ENCODE data around the gene INSC.

Gene INSC

DNA sequence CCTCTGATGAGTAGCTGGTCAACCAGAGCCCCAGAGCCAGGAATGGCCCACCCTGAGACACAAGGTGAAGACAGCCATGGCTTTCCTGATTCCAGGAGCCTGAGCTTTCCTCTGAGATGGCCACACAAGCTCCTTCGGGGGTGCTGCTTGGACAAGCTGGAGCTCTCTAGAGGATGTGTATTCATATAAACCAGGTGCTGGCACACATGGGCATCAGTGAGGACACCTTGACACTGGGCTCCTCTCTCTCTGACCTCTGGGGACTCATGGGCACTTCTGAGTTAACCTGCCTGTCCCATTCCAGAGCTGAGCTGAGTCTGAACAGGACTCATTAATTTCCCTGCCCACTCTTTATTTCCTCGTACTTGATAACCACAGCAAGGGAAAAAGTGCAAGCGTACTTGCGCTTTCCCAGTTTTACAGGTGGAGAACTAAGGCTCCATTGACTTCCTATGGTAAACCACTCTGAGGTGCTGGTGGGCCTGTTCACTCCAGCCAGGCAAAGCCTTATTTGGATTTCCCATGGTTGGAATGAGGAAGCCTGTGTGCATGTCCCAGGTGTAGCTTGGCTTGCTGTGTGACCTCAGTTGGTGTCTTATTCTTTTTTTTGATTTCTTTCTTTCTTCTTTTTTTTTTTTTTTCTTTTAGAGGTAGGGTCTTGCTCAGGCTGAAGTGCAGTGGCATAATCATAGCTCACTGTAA, 25.4 kb downstream of the INSC start:
- DNase-seq (ENCODE audit: insufficient read length) (no peak), FAIRE-seq (no peak)
- no peak for TF ChIP-seq POLR2A (IDR thresholded peaks at IDR 0.05; ENCODE audit: low read depth, low read length)
- no peak for TF ChIP-seq TAF1 (IDR thresholded peaks at IDR 0.05; ENCODE audit: borderline replicate concordance, low read depth, low read length)
- TF ChIP-seq POLR2AphosphoS5 (IDR thresholded peaks at IDR 0.05; ENCODE audit: low read depth, low read length), result no peak

DNA sequence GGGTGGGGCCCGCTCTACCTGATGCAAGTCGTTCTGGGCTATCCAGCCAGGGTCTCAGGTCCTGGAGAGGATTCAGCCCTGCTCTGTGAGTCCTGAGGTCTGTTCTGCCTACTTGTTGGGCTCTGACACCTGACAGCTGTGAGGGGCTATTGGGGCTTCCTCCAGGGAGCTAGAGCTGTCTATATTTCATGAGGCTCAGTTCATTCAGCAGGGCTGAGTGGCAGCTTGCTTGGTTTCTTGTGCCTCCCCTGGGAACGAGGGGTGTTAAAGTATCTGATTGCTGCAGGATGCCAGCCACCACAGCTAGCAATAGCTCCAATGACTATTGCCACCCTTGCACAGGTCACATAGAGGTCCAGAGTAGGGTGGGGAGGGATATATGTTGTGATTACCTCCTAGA, 26.7 kb downstream of the INSC start:
- no peak for DNase-seq (ENCODE audit: insufficient read length)
- no peak for FAIRE-seq
- TF ChIP-seq POLR2A (IDR thresholded peaks at IDR 0.05; ENCODE audit: low read depth, low read length) (no peak), POLR2AphosphoS5 (IDR thresholded peaks at IDR 0.05; ENCODE audit: low read depth, low read length) (no peak), TAF1 (IDR thresholded peaks at IDR 0.05; ENCODE audit: borderline replicate concordance, low read depth, low read length) (no peak)

DNA sequence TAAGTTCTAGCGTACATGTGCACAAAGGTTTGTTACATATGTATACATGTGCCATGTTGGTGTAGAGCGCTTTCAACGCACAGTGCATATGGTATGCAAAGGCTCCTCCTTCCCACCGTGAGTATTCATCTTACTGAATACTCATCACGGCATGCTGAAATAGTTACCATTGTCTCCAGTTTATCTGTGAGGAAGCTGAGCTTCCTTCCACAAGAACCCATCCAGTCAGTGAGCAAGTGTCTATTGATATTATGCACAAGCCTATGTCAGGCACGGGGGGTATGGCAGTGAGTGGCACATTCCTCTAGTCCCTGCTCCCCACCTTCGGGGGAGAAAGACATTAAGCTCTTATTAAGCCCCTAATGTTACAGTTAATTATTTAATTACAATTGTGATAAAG, 28.1 kb downstream of the INSC start:
- no peak for DNase-seq (ENCODE audit: insufficient read length)
- TF ChIP-seq TAF1 (IDR thresholded peaks at IDR 0.05; ENCODE audit: borderline replicate concordance, low read depth, low read length), result no peak
- no peak for TF ChIP-seq POLR2A (IDR thresholded peaks at IDR 0.05; ENCODE audit: low read depth, low read length)
- TF ChIP-seq POLR2AphosphoS5 (IDR thresholded peaks at IDR 0.05; ENCODE audit: low read depth, low read length), result no peak
- FAIRE-seq, result no peak

GRCh38 chr11:15143855-15144254, 29.1 kb downstream of the INSC start:
- no peak for DNase-seq (ENCODE audit: insufficient read length)
- TF ChIP-seq POLR2AphosphoS5 (IDR thresholded peaks at IDR 0.05; ENCODE audit: low read depth, low read length) (no peak), POLR2A (IDR thresholded peaks at IDR 0.05; ENCODE audit: low read depth, low read length) (no peak), TAF1 (IDR thresholded peaks at IDR 0.05; ENCODE audit: borderline replicate concordance, low read depth, low read length) (no peak)
- no peak for FAIRE-seq

GRCh38 chr11:15144347-15144746, 29.6 kb downstream of the INSC start:
- FAIRE-seq, result no peak
- no peak for DNase-seq (ENCODE audit: insufficient read length)
- TF ChIP-seq TAF1 (IDR thresholded peaks at IDR 0.05; ENCODE audit: borderline replicate concordance, low read depth, low read length), result no peak
- TF ChIP-seq POLR2A (IDR thresholded peaks at IDR 0.05; ENCODE audit: low read depth, low read length), result no peak
- TF ChIP-seq POLR2AphosphoS5 (IDR thresholded peaks at IDR 0.05; ENCODE audit: low read depth, low read length), result no peak

DNA sequence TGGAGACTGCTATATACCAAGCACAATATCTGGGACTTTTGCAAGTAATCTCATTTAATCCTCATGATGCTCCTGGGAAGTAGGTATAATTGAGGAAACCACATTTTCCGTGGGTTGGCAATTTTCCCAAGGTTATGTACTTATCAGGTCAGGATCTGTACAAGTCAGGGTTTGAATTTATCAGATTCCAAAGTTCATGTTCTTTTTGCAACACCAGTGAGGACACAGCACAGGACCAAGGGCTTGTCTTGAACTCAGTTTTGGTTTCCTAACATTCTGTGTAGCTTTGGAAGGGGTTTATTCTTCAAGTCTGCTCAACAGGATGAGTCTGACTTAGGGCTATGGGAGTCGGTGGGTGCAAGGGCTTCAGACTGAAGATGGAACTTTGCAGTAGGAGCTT, 30.4 kb downstream of the INSC start:
- FAIRE-seq, result no peak
- TF ChIP-seq POLR2AphosphoS5 (IDR thresholded peaks at IDR 0.05; ENCODE audit: low read depth, low read length), result no peak
- TF ChIP-seq TAF1 (IDR thresholded peaks at IDR 0.05; ENCODE audit: borderline replicate concordance, low read depth, low read length), result no peak
- DNase-seq (ENCODE audit: insufficient read length), result no peak

DNA sequence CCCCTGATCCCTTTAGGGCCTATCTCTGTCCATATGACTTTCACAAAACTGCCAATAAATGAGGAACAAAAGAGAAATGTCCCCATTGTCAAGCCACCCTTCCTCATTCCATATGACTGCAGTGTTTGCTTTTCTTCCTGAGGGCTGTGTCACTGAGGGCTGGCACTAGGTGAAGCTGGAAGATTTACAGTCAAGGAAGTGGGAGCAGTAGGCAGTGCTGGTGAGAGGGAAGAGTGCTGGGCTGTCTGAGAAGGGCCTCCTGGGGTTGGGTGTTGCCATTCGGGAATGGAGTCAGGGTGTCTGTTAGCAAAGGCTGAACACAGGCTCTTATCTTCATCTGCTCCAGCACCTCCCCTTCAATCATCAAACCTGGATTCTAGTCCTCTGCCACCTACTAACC, 30.9 kb downstream of the INSC start:
- TF ChIP-seq TAF1 (IDR thresholded peaks at IDR 0.05; ENCODE audit: borderline replicate concordance, low read depth, low read length) (no peak), POLR2A (IDR thresholded peaks at IDR 0.05; ENCODE audit: low read depth, low read length) (no peak), POLR2AphosphoS5 (IDR thresholded peaks at IDR 0.05; ENCODE audit: low read depth, low read length) (no peak)
- no peak for DNase-seq (ENCODE audit: insufficient read length)
- FAIRE-seq, result no peak

- DNase-seq (ENCODE audit: insufficient read length) (no peak), FAIRE-seq (no peak)
- TF ChIP-seq POLR2A (IDR thresholded peaks at IDR 0.05; ENCODE audit: low read depth, low read length) (no peak), TAF1 (IDR thresholded peaks at IDR 0.05; ENCODE audit: borderline replicate concordance, low read depth, low read length) (no peak), POLR2AphosphoS5 (IDR thresholded peaks at IDR 0.05; ENCODE audit: low read depth, low read length) (no peak)
Observed at GRCh38 chr11:15146271-15147003, 31.7 kb downstream of the INSC start.

DNA sequence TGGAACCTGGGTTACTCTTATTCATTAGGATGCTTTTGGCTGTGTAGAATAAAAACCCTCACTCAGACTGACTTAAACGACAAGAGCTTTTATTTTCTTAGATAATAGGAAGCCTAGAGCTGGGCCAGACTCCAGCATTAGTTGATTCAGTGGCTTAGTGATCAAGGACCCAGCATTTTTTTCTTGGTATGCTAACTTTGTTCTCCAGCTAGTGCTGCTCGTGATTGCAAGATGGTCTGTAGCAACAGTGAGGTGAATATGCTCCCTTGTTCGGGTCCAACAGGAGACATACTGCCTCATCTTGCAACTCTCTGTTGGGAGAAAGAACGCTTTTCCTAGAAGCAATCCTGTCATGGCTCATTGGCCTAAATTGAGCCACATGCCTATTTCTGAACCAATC, 33.4 kb downstream of the INSC start:
- TF ChIP-seq TAF1 (IDR thresholded peaks at IDR 0.05; ENCODE audit: borderline replicate concordance, low read depth, low read length) (no peak), POLR2A (IDR thresholded peaks at IDR 0.05; ENCODE audit: low read depth, low read length) (no peak), POLR2AphosphoS5 (IDR thresholded peaks at IDR 0.05; ENCODE audit: low read depth, low read length) (no peak)
- DNase-seq (ENCODE audit: insufficient read length) (no peak), FAIRE-seq (no peak)

GRCh38 chr11:15149050-15149449, 34.3 kb downstream of the INSC start:
- DNase-seq (ENCODE audit: insufficient read length), result no peak
- no peak for TF ChIP-seq POLR2A (IDR thresholded peaks at IDR 0.05; ENCODE audit: low read depth, low read length)
- TF ChIP-seq POLR2AphosphoS5 (IDR thresholded peaks at IDR 0.05; ENCODE audit: low read depth, low read length), result no peak
- TF ChIP-seq TAF1 (IDR thresholded peaks at IDR 0.05; ENCODE audit: borderline replicate concordance, low read depth, low read length), result no peak
- FAIRE-seq, result no peak

DNA sequence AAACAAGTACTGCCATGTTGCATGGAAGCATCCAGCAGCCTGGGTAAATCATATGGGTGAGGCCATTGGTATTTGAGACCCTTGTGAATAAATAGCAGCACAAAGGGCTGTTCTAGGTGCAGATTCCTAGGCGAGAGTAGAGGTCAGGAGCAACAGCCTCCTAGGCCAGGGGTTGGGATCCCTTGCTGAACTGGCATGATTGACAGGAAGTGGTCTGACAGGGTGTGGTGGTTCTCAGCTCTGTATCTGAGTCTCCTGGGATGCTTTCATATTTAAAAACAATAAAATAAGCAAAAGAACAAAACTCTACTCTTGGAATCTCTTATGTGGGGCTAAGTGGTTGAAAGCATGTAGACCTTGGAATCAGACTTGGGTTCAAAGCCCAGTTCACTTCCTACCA, 35.8 kb downstream of the INSC start:
- DNase-seq (ENCODE audit: insufficient read length) (no peak), FAIRE-seq (no peak)
- TF ChIP-seq POLR2AphosphoS5 (IDR thresholded peaks at IDR 0.05; ENCODE audit: low read depth, low read length) (no peak), TAF1 (IDR thresholded peaks at IDR 0.05; ENCODE audit: borderline replicate concordance, low read depth, low read length) (no peak), POLR2A (IDR thresholded peaks at IDR 0.05; ENCODE audit: low read depth, low read length) (no peak)

DNA sequence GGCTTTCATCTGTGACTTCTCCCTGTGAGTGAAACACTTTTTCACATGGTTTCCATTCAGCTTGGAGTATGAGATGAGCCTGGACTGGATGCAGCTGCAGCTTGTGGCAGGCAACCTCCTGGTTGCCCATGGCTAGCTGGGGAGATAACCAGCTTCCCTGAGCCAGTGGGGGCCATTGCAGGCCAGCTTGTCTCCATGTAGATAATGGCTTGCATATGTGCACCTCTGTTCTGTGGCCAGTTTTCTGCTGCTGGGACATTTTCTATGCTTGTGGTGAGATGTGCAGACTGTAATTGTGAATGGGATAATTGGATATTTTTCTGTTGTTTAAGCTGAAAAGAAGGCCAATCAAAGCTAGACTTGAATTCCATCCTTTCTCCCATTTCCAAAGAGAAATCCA, 38.5 kb downstream of the INSC start:
- TF ChIP-seq TAF1 (IDR thresholded peaks at IDR 0.05; ENCODE audit: borderline replicate concordance, low read depth, low read length) (no peak), POLR2A (IDR thresholded peaks at IDR 0.05; ENCODE audit: low read depth, low read length) (no peak), POLR2AphosphoS5 (IDR thresholded peaks at IDR 0.05; ENCODE audit: low read depth, low read length) (no peak)
- DNase-seq (ENCODE audit: insufficient read length) (no peak), FAIRE-seq (no peak)
